CD4-positive, alpha-beta T cell treated with Interleukin-4 for 1 hour (primary cell): ENCODE data around the gene REL.

Experiments used
- DNase-seq, 2 donors: peaks; one replicate each; pipeline ENCODE4 v3.0.0-alpha.2; 2020 to 2022

Gene REL

DNA sequence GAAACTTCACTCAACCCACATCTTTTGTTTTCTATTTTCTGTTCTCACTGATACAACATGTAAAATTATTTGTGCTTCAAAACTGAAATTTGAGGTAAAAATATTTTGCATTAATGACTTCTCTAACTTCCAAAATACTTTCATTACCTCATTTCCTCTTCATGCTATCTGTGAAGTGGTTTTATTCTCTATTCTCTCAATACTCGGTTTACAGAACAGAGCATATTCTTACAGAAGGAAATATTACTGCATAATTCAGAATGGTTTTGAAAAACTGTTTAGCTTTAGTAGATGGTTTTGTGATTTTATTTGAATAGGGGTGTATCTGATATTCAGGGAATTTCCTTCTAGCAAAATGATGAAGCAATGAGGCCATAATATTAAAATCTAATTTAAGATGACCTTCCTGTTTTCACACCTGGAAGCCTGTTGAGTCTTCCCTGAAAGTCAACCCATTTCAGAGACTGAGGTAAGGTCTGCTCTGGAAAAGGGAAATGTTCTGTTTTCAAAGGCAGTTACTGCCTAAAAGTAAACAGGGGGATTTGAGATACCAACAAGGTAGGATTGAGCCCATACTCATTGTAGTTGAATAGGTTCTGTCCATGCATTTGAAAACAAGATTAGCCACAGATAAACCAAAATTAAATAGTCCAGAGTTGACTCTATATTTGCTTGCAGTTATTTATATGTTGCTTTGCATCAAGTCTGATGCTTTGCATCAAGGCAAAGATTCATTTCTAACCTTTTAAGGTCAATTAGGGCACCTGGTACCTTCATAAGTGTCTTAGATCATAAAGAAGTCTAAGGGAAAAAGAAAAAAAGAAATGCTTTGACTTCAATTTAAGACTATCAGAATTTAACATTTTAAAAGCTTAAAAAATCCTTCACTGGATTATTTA, 85.4 kb downstream of the REL start:
- DNase-seq, result peak in 1 of 2 donors; percentile 29

DNA sequence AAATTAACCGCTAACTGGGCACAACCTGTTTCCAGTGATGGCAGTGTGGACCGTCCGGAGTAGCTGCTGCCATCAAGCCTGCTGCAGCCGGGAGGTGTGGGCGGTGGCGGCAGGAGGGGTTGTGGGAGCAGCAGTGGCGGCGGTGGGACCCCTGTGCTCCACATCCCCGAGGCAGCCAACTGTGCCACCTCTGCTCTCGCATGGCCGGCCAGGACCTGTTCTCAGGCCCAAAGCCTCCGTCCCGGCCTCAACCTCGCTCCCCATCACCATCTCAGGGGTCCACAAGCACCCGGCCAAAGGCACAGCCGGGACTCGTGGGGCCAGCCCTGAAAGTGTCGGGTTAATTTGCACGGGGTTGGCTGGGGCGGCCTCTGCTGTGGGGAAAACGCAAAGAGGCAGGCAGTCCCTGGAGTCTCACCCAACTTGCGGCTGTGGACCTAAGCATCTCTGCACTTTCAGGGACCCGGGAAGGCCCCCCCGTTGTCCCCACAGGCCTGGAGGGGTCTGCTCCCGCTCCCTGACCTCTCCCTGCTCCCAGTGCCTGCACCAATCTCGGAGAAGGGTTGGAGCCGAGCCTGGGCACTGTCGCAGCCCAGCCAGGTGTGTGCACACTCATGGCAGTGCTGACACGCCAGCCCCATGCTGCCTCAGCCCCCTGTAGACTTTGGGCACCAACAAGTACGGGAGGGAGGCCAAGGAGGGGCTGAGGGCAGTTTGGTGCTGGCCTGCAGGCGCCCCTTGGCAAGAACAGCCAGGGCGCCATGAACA, 91.7 kb downstream of the REL start:
- DNase-seq, result no peak

DNA sequence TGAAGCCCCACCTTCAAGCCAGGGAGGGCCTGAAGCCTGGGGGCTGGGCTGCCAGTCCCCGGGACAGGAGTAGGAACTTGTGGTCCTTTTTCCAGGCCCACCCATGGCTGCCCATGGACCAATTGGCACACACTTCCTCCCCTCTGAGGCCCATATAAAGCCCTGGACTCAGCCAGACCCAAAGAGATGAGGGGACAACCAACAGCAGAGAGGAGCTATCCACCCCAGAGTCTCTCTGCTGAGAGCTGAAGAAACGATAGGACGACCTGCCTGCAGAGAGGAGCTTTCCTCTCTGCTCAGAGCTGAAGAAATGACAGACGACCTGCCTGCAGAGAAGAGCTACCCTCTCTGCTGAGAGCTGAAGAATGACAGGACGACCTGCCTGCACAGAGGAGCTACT, 92.3 kb downstream of the REL start:
- DNase-seq, result no peak

DNA sequence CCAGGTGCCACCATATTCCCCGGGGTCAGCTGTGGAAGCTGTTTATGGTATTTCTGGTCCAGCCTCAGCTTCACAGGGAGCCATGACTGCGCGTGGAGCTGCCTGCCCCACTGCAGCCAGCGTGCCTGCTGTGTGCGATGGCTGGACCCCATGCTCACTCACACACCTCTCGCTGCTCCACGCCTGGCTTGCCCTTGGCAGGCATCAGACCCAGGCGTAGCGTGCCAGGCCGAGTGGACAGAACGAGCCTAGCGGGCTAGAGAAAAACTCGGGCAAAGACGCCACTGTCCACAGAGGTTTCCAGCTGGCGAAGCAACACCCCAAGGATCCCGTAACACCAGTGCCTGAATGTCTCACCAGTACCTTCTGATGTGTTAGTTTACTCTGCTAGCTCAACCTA, 93.3 kb downstream of the REL start:
- no peak for DNase-seq
